ENCODE data around the gene SLK. TPM values are rescaled to one million over a fixed set of nuclear protein-coding genes. Genes with fewer than 3 reads are reported as not detected.

Gene SLK
- total and polyA plus RNA-seq, 2 of the 13 experiments (the other 11 are each of a cell fraction or from before 2014, with no cell fraction given) = 3.4 to 22.8 TPM

GRCh38 chr10:103918053-103918846, 48.7 kb upstream of the SLK start, which contains the start of gene STN1 (continued):
- TF ChIP-seq BCL3 (CRISPR knock-in tag; IDR thresholded peaks at IDR 0.05) = no peak
- TF ChIP-seq ZBTB20 (CRISPR knock-in tag; IDR thresholded peaks at IDR 0.05; ENCODE audit: borderline replicate concordance, low read depth) = no peak; the same call in 1 of the 2 replicates
- TF ChIP-seq CREBL2 (CRISPR knock-in tag; IDR thresholded peaks at IDR 0.05; ENCODE audit: borderline replicate concordance) = no peak
- TF ChIP-seq THAP8 (CRISPR knock-in tag; IDR thresholded peaks at IDR 0.05; ENCODE audit: borderline replicate concordance) = no peak
- TF ChIP-seq ISL2 (CRISPR knock-in tag; IDR thresholded peaks at IDR 0.05) = peak; percentile 44; the same call in 1 of the 2 replicates
- peak; percentile 86 for TF ChIP-seq PHF21A (CRISPR knock-in tag; IDR thresholded peaks at IDR 0.05)
- TF ChIP-seq ZNF101 (CRISPR knock-in tag; IDR thresholded peaks at IDR 0.05; ENCODE audit: borderline replicate concordance, low read depth) = no peak
- no peak; the same call in 1 of the 2 replicates for TF ChIP-seq ZNF264 (CRISPR knock-in tag; IDR thresholded peaks at IDR 0.05)
- no peak for TF ChIP-seq ZSCAN25 (CRISPR knock-in tag; IDR thresholded peaks at IDR 0.05)
- no peak for TF ChIP-seq BORCS8-MEF2B (CRISPR knock-in tag; IDR thresholded peaks at IDR 0.05)
- no peak for TF ChIP-seq TOE1 (CRISPR knock-in tag; IDR thresholded peaks at IDR 0.05)
- TF ChIP-seq PRPF4 (IDR thresholded peaks at IDR 0.05; ENCODE audit: low read depth, low read length, poor library complexity, severe bottlenecking) = no peak
- no peak for TF ChIP-seq ZEB1 (IDR thresholded peaks at IDR 0.05; ENCODE audit: insufficient replicate concordance, low read depth)
- peak; percentile 72 for TF ChIP-seq SAP130 (CRISPR knock-in tag; IDR thresholded peaks at IDR 0.05; ENCODE audit: low read depth)
- no peak for TF ChIP-seq ZNF704 (CRISPR knock-in tag; IDR thresholded peaks at IDR 0.05; ENCODE audit: borderline replicate concordance)
- TF ChIP-seq NR0B2 (CRISPR knock-in tag; IDR thresholded peaks at IDR 0.05) = no peak; the same call in 1 of the 2 replicates
- TF ChIP-seq SOX6 (IDR thresholded peaks at IDR 0.05) = no peak
- peak; percentile 64 for TF ChIP-seq SOX6 (CRISPR knock-in tag; IDR thresholded peaks at IDR 0.05)
- peak; percentile 43; the same call in 1 of the 2 replicates for TF ChIP-seq KDM1A (CRISPR knock-in tag; IDR thresholded peaks at IDR 0.05)
- no peak for TF ChIP-seq ZMYM2 (CRISPR knock-in tag; IDR thresholded peaks at IDR 0.05)
- TF ChIP-seq FOXO1 (CRISPR knock-in tag; IDR thresholded peaks at IDR 0.05) = peak; percentile 20; the same call in 1 of the 2 replicates
- 0 out of 2 replicates have a peak, but pooled peaks have one; percentile 20 for TF ChIP-seq KLF9 (CRISPR knock-in tag; IDR thresholded peaks at IDR 0.05; ENCODE audit: low read depth)
- TF ChIP-seq SALL1 (CRISPR knock-in tag; IDR thresholded peaks at IDR 0.05) = peak; percentile 91

Measured in HepG2 (cell line).